ENCODE data around the gene ASPHD1.
"Not testable (repeated sequence)": the region's sequence is repeated elsewhere in the genome, so short reads cannot be mapped to it uniquely, and the experiment has no call there.

ASPHD1 gene

DNA sequence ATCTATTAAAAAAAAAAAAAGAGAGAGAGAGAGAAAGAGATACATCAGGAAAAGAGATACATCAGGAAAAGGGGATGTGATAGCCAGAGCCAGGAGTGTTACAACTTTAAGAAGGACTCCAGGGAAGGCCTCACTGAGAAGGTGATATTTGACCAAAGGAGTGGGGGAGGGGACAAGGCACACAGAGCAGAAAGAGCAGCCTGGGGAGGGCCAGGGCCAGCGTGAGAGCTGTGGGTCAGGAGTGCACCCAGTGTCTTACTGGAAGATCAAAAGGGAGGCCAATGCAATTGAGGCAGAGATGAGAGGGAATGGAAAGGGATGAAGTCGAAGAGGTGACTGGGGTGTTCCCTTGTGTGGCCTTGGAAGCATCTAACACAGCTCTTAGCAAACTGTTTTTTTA is 7.7 kb downstream of the ASPHD1 start:
- FAIRE-seq (no peak), DNase-seq (ENCODE audit: low spot score) (no peak)

DNA sequence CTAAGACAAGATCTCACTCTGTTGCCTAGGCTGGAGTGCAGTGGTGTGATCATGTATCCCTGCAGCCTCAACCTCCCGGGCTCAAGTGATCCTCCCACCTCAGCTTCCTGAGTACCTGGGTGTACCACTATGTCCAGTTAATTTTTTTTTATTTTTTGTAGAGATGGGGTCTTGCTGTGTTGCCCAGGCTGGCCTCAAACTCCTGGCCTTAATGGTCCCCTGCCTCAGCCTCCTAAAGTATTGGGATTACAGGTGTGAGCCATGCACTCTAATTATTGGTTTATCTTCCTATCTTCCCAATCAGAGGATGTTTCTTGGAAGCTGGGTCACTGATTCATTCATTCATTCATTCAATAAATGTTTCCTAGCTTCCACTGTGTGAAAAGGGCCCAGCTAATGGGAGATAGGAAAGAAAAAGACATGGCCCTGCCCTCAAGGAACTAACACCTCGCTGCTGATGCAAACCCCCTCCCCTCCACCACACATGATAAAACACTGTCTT is 8.5 kb downstream of the ASPHD1 start:
- no peak for FAIRE-seq

DNA sequence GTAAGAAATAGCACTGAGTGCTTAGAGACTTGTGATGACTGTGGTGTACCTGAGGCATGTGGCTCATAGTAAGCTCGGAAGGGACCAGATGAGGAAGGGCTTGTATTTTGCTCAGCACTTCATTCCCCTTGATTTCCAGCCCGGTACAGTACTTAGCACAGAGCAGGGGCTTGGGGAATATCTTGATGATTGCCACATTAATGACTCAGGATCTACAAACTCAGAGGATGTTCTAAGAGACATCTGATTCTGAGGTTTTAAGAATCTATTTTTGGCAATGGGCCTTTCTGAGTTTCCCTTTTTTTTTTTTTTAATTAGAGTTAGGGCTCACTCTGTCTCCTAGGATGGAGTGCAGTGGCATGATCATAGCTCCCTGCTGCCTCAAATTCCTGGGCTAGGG is 9.1 kb downstream of the ASPHD1 start:
- no peak for FAIRE-seq
- DNase-seq (ENCODE audit: low spot score): peak; percentile 5

More for the DNA sequence above, 8.5 kb downstream of the ASPHD1 start:
- DNase-seq (ENCODE audit: low spot score): no peak

DNA sequence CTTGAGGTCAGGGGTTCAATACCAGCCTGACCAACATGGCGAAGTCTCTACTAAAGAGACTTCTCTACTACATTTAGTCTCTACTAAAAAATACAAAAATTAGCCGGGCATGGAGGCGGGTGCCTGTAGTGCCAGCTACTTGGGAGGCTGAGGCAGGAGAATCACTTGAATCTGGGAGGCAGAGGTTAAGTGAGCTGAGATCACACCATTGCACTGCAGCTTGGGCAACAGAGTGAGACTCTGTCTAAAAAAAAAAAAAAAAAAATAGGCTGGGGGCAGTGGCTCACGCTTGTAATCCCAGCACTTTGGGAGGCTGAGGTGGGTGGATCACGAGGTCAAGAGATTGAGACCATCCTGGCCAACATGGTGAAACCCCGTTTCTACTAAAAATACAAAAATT is 9.6 kb downstream of the ASPHD1 start:
- DNase-seq (ENCODE audit: low spot score); FAIRE-seq: not testable (repeated sequence)

DNA sequence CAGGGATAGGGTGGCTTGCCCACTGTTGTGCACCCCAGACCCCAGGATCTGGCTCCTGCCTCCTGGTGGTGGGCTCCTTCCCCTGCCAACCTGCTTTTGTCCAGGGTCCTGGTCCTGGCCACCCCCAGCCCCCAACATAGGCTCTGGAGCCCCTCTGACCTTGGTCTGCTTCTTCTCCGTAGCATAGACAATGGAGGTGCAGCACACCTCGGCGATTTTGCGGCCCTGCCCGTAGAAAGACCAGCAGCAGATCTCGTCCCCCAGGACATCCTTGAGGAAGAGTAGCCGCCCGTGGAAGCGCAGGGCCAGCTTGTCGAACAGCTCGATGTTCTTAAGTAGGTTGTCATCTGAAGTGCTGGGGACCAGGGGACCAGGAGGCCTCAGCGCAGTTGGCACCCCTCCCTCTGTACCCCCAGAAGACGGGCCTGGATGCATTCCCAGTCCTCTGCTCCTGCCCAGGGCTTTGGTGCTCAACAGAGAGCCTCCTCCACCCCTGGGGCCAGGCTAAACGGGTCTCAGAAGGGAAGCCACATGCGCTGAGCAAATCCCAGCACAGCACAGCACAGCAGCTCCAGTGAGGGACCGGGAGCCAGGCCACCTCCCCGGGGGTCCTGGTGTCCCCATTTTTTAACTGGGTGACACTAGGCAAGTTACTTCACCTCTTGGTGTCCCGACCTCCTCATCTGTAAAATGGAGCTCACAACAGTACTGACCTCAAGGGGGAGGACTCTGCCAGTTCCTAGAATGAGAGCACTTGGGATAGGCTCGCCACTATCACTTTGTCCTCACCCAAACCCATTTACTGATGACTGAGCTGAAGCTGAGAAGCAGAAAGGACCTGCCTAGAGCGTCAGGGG is 10.8 kb downstream of the ASPHD1 start:
- FAIRE-seq (no peak), DNase-seq (ENCODE audit: low spot score) (no peak)

DNA sequence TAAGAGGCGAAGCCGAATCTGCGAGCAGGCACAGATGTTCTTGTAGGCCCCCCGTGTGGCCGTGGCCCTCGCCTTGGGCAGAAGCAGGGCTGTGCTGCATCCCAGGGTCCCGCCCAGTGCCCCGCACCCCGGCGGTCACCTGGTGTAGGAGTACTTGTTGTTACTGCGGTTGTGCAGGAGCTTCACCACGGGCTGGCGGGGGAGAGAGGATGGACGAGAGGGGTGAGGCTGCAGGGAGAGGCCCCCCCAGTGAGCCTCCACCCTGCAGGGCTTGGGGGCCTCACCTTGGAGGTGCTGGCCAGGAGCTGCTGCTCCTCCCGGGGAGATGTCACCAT is 11.4 kb downstream of the ASPHD1 start:
- FAIRE-seq: no peak
- no peak for DNase-seq (ENCODE audit: low spot score)

DNA sequence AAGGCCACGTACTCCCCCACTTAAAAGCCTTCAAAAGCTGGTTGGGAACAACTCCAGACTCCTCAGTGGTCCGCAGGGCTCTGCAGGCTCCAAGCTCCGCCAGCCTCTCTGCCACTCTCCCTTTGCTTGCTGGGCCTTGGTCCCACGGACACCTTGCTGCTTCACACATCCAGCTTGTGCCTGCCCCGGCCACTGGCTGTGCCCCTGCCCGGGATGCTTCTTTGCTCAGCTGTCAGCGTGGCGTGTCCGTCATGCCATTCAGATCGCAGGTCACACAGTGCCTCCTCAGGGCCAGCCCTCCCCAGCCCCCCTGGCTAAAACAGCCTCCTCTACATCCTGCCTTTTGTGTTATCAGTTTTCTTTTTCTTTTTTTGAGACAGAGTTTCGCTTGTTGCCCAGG is 11.8 kb downstream of the ASPHD1 start:
- FAIRE-seq (no peak), DNase-seq (ENCODE audit: low spot score) (no peak)

DNA sequence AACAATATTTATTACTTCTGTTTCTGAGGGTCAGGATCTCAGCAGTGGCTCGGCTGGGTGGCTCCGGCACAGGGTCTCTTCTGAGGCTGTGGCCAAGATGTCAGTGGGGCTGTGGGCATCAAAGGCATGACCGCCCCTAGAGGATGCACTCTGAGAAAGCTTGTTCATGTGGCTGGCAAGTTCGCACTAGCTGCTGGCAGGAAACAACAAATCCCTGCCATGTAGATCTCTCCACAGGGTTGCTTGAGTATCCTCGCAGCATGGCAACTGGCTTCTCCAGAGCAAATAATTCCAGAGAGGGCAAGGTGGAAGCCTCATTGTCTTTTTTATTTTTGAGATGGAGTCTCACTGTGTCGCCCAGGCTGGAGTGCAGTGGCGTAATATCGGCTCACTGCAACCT is 13.2 kb downstream of the ASPHD1 start:
- FAIRE-seq (no peak), DNase-seq (ENCODE audit: low spot score) (no peak)

DNA sequence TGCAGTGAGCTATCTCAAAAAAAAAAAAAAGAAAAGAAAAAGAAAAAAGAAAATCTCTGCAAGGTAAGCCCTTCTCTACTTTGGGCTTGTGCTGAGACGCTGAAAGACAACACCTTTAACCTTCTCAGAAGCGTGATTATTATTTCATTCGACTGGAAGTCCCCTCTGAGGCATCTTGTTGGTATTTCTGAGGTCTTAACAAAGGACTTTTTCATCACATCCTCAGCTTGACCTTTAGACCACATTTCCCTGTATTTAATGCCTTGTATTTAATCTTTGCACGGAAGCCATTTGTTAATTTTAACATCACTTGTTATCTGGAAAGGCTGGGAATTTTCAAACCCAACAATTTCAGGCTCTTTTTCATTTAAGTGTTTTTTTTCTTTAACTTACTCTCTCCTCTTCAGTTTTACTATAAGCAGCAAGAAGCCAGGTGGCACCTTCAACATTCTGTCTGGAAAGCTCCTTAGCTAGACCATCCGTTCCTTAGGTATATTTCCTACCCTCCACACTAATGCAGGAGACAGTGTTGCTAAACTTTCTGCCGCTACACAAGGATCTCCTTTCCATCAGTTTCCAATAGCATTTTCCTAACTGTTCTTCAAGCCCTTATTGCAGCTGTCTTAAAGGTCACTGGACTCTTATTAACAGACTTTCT is 15.4 kb downstream of the ASPHD1 start:
- FAIRE-seq (peak; percentile 89), DNase-seq (ENCODE audit: low spot score) (peak; percentile 75)

DNA sequence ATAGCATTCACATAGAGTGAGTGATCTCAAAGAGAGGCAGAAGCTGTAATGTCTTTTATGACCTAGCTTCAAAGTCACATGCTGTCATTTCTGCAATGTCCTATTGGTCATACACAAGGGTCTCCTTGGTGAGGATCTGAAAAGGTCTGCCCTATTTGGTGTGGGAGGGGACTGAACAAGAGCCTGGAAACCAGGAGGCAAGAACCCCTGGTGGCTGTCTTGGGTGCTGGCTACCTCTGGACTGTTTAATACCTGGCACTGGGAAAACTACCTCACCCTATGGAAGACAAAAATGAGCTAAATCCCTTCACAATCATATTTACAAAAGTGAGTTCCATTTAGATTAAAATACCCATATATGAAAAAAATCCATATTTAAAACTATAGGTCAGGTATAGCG is 16.7 kb downstream of the ASPHD1 start:
- FAIRE-seq: no peak
- DNase-seq (ENCODE audit: low spot score): peak; percentile 13

DNA sequence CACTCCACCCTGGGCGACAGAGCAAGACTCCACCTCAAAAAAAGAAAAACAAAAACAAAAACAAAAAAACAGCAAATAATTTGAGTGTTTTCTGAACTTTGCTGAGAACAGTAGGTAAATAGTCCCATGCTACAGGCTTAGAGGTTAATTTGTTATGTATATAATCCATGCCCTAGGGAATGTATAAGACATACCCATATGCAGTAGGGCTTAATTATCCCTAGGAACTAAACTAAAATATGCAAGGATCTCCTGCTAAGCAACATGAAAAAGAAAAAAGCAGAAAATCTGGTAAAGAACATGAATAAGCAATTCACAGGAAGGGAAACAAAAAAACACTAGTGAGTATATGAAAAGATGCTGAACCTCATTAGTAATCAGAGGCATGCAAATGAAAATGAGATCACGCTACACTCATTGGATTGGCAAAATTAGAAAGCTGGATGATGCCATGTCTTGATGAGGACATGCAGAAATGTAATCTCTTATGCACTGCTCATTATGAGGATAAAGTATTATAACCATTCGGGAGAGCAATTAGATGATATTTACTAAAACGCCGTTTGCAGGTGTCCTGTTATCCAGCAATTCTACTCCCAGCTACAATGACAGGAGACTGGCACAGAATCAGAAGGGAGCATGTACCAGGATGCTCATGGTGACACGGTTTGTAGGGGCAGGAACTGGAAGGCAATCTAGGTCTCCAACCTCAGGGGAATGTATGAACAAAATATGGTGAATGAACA is 20.2 kb downstream of the ASPHD1 start:
- DNase-seq (ENCODE audit: low spot score): no peak
- FAIRE-seq: no peak

DNA sequence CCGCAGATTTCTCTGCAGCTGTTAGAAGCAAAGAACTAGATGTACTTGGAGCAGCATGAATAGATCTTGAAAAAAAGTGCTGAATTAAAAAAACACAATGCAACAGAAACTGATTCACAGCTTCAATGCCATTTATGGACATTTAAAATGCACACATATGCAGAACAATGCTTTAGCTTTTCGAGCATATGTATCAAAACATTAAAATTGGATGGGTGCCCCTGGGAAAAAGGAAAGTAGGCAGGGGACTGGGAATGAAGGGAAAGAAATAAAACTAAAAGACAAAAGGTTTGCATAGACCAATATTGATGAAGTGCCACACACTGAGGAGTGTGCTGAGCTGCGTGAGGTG is 20.7 kb downstream of the ASPHD1 start:
- DNase-seq (ENCODE audit: low spot score): no peak
- no peak for FAIRE-seq

DNA sequence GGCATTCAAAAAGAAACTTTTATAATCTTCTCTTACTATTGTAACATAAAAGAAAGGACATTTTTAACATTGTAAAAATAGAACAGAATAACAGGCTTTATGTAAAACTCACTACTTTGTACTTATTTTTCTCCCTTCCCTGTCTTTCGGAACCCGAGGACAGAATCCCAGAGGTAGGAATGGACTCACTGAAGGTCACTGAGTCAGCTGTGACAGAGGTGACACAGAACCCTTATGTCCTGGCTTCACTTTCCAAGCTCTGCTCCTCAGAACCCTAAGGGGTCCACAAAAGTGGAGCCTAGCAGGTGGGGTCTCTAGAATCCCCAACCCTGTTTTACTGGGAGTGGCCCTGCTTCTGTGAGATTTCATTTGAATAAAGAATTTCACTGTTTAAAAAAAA is 22.0 kb downstream of the ASPHD1 start:
- no peak for FAIRE-seq
- DNase-seq (ENCODE audit: low spot score): no peak

DNA sequence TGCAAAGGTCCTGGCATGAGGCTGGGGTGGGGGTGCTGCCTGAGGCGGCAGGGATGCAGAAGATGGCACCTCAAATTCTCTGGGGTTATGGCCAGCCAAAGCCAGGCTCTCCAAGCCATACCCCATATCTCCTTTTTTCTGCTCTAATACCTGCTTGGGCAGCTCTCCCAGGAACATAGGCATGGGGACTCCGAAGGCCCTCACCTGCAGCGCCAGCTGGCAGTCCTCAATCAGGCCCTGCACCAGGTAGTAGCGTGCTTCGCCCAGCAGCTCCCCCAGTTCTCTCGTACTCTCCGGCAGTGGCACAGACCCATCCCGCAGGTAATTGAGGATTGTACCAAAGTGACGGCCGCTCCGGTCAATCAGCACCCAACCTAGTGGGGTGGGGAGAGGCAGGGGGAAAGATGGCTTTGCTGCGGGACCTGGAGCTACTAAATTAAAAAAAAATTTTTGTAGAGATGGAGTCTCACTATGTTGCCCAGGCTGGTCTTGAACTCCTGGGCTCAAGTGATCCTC is 22.8 kb downstream of the ASPHD1 start:
- FAIRE-seq (no peak), DNase-seq (ENCODE audit: low spot score) (no peak)

DNA sequence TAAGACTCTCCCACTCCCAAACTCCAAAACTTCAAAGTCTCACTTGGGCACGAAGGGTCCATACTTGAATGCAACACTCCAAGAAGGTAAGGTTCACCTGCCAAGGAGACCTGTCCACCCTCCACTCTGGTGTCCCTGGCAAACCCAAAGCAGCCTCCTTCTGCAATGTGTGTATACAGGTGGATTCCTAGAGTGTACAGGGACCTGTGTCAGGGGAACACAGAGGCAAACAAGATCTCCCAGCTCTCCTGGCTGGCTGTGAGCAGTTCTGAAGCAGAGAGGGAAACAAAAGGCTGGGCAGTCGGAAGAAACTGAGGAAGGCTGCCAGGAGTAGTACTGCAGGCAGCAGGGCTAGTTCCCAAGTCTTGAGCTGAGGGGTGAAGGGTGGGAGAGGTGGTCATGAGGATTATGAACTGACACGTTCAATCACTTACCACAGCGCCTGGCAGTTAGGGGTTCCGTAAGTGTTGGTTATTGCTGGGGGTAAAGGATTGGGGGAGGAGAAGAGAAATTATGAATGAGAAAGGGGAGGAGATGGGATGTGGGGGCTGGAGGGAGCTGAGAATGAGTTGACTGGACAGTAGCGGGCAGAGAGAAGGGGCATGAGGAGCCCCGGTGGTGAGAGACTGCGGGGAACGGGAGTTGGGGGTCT is 24.9 kb downstream of the ASPHD1 start:
- FAIRE-seq (no peak), DNase-seq (ENCODE audit: low spot score) (no peak)

DNA sequence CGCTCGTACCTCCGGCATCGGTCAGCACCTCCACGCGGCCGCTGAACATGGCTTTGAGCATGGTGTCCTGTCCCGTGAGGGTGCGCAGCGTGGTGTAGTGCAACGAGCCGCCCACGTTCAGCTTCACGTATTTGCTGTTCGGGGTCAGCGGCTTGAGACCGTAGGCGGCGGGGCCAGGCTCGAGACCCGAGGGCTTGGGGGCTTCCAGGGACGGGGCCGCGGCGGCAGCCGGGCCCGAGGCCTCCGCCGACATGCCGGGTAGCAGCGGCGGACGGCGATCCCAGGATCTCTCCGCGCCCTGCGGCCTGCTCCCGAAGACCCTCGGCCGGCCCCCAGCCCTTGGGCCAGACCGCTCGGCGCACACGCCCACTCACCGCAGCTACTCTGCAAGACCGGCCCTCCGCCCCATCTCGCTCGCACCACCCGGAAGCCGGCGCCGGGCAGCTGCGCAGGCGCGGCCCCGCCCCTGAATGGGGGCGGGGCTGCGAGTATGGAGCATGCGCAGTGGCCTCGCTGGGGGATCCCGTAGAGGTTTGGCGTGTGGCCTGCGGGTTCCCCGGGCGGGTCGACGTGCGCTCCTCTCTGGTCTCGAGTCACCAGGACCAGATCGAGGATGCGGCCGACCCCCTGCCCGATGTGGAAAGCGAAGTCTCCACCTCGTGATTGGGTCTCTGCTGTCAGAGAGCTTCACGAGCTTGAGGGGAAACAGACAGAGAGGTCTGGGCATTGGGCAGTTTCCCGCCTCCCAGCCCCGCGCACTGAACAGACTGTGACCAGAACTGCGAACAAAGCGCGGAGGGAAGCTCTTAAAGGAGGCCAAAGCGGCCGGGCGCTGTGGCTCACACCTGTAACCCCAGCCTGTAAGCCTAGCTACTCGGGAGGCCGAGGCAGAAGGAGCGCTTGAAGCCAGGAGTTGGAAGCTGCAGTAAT is 25.8 kb downstream of the ASPHD1 start, which contains the start of gene KCTD13:
KCTD13 (minus strand) TSS at position 446 of the 930 bp plus-strand sequence; CDS start at position 253, 193 bp downstream.
- FAIRE-seq (no peak), DNase-seq (ENCODE audit: low spot score) (peak; percentile 73)

DNA sequence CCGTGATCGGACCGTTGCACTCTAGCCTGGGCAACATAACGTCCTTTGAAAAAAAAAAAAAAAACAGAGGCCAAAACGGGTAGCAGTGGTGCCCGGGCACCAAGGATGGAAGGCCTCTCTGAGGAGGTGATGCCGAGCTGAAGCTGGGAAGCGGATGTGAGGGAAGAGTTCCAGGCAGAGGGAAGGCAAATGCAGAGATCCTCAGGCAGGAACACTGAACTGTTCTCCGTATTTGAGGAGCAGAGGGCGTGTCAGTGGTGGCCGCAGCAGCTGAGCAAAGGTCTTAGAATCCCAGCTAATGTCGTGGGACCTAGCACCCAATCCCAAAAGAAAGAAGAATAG is 26.4 kb downstream of the ASPHD1 start:
- DNase-seq (ENCODE audit: low spot score) (no peak), FAIRE-seq (no peak)

DNA sequence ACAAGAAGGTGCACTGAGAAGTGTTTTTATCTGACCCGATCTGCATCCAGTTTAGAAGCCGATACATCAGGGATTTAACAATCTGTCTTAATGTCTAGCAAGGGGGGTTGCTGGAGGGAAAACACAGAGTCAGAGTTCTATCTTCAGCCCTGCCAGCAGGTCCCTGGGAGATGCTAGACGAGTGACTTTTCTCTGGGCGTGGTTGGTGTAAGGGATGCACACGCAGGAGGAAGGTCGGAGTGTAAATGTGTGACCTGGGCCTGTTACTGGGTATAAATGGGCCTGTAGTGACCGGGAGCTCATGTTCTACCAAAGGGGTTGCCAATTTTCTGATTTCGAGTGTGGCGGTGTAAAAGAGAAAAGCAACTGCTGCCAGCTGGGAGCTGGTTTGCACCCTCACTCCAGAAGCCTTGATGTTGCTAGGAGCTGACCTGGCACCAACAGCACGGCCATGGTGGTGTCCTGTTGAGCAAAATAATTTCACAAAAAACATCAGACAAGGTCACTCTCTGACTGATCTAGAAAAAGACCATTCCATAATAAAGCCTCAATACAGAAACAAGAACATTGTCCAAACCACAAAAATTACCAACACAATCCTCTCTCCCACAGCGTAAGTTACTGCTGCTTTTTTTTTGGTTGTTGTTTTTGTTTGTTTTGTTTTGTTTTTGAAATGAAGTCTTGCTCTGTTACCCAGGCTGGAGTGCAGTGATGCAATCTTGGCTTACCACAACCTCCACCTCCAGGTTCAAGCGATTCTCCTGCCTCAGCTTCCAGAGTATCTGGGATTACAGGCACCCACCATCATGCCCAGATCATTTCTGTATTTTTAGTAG is 27.0 kb downstream of the ASPHD1 start:
- DNase-seq (ENCODE audit: low spot score) (no peak), FAIRE-seq (no peak)

DNA sequence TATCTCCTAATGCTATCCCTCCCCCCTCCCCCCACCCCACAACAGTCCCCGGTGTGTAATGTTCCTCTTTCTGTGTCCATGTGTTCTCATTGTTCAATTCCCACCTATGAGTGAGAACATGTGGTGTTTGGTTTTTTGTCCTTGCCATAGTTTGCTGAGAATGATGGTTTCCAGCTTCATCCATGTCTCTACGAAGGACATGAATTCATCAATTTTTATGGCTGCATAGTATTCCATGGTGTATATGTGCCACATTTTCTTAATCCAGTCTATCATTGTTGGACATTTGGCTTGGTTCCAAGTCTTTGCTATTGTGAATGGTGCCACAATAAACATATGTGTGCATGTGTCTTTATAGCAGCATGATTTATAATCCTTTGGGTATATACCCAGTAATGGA is 31.5 kb downstream of the ASPHD1 start:
- not testable (repeated sequence) for FAIRE-seq; DNase-seq (ENCODE audit: low spot score)
